ENCODE results near the gene LRRC47. TPM values are rescaled to one million over a fixed set of nuclear protein-coding genes. Genes with fewer than 3 reads are reported as not detected.

The LRRC47 gene
- polyA plus RNA-seq, 1 donor from 2014 or later, result 59.2 TPM

DNA sequence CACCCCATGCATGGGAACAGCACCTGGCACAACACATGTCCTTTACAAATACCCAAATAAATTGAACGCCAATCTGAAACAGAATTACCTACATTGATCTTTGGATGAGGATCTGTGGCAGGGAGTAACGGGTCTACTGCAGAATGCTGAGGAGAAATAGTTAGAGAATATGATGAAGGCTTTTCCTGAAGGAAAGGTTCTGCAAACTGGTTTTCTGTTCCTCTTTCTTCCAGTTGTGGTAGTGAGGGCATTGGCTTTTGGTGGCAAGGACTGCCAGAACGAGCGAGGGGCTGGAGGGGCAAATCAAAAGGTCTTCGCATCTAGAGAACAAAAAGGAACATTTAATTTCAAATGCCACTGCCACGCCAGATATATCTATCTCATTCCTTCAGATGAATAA is 40.9 kb upstream of the LRRC47 start:
- Histone ChIP-seq H4K20me1 (ENCODE audit: insufficient read depth) (no peaks in the 10 kb centered on the region), H2AFZ (ENCODE audit: low read depth, low read length) (no peak overlapping the region), H3K9me2 (ENCODE audit: insufficient read depth, low read length) (no peaks in the 10 kb centered on the region), H3K9ac (ENCODE audit: low read length) (no peak overlapping the region), H3F3A (ENCODE audit: insufficient read depth, low read length, poor library complexity, severe bottlenecking) (no peaks in the 10 kb centered on the region), H3K27me3 (ENCODE audit: insufficient read depth, low read depth, low read length) (no peaks in the 10 kb centered on the region), H3K27ac (ENCODE audit: low read length) (no peak overlapping the region), H3K36me3 (ENCODE audit: insufficient read depth, low read length) (peaks cover 17% of the 10 kb centered on the region), H3K4me2 (ENCODE audit: low read length) (no peak overlapping the region), H3K4me3 (ENCODE audit: low read length) (no peak overlapping the region), H3K9me3 (ENCODE audit: low read length) (no peaks in the 10 kb centered on the region), H3K79me2 (replicated peaks; ENCODE audit: insufficient read depth, low read length) (no peaks in the 10 kb centered on the region)
- TF ChIP-seq SMC3 (conservative IDR thresholded peaks at IDR 0.05; ENCODE audit: poor library complexity) (no peak), POLR2AphosphoS5 (IDR thresholded peaks at IDR 0.05) (no peak), MXI1 (conservative IDR thresholded peaks at IDR 0.05; ENCODE audit: poor library complexity, severe bottlenecking) (no peak), EZH2 (IDR thresholded peaks at IDR 0.05; ENCODE audit: borderline replicate concordance, insufficient read depth, low read length, poor library complexity, severe bottlenecking) (no peak), RAD21 (conservative IDR thresholded peaks at IDR 0.05) (no peak), TAF1 (IDR thresholded peaks at IDR 0.05; ENCODE audit: low read depth) (no peak), EP300 (conservative IDR thresholded peaks at IDR 0.05; ENCODE audit: poor library complexity, severe bottlenecking) (no peak)
- TF ChIP-seq, protein P1, sequence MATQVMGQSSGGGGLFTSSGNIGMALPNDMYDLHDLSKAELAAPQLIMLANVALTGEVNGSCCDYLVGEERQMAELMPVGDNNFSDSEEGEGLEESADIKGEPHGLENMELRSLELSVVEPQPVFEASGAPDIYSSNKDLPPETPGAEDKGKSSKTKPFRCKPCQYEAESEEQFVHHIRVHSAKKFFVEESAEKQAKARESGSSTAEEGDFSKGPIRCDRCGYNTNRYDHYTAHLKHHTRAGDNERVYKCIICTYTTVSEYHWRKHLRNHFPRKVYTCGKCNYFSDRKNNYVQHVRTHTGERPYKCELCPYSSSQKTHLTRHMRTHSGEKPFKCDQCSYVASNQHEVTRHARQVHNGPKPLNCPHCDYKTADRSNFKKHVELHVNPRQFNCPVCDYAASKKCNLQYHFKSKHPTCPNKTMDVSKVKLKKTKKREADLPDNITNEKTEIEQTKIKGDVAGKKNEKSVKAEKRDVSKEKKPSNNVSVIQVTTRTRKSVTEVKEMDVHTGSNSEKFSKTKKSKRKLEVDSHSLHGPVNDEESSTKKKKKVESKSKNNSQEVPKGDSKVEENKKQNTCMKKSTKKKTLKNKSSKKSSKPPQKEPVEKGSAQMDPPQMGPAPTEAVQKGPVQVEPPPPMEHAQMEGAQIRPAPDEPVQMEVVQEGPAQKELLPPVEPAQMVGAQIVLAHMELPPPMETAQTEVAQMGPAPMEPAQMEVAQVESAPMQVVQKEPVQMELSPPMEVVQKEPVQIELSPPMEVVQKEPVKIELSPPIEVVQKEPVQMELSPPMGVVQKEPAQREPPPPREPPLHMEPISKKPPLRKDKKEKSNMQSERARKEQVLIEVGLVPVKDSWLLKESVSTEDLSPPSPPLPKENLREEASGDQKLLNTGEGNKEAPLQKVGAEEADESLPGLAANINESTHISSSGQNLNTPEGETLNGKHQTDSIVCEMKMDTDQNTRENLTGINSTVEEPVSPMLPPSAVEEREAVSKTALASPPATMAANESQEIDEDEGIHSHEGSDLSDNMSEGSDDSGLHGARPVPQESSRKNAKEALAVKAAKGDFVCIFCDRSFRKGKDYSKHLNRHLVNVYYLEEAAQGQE (IDR thresholded peaks at IDR 0.05; ENCODE audit: borderline replicate concordance), result no peak
- TF ChIP-seq, protein P2, sequence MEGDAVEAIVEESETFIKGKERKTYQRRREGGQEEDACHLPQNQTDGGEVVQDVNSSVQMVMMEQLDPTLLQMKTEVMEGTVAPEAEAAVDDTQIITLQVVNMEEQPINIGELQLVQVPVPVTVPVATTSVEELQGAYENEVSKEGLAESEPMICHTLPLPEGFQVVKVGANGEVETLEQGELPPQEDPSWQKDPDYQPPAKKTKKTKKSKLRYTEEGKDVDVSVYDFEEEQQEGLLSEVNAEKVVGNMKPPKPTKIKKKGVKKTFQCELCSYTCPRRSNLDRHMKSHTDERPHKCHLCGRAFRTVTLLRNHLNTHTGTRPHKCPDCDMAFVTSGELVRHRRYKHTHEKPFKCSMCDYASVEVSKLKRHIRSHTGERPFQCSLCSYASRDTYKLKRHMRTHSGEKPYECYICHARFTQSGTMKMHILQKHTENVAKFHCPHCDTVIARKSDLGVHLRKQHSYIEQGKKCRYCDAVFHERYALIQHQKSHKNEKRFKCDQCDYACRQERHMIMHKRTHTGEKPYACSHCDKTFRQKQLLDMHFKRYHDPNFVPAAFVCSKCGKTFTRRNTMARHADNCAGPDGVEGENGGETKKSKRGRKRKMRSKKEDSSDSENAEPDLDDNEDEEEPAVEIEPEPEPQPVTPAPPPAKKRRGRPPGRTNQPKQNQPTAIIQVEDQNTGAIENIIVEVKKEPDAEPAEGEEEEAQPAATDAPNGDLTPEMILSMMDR (IDR thresholded peaks at IDR 0.05; ENCODE audit: poor library complexity, severe bottlenecking), result no peak

DNA sequence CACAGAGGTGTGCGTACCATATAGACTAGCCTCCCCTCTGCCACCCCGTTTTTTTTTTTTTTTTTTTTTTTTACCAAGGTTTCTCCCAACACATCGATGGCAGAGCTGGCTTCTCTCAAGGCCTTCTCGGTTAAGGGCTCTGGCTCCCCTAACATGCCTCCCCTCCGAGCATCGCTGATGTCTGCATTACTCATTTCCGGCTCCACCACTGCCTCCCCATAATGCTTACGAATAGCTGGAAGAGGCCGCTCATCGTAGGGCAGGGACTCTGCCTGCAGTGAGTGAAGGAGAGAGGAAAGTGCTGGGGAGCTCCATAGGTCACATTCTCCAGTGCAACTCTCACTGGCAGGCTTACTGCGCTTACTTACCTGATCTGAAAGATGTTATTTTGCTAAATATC is 40.1 kb upstream of the LRRC47 start:
- Histone ChIP-seq H3K9me2 (ENCODE audit: insufficient read depth, low read length) (no peaks in the 10 kb centered on the region), H4K20me1 (ENCODE audit: insufficient read depth) (no peaks in the 10 kb centered on the region), H3K9ac (ENCODE audit: low read length) (no peak overlapping the region), H3F3A (ENCODE audit: insufficient read depth, low read length, poor library complexity, severe bottlenecking) (no peaks in the 10 kb centered on the region), H3K36me3 (ENCODE audit: insufficient read depth, low read length) (peaks cover 17% of the 10 kb centered on the region), H2AFZ (ENCODE audit: low read depth, low read length) (no peak overlapping the region), H3K4me2 (ENCODE audit: low read length) (no peak overlapping the region), H3K4me3 (ENCODE audit: low read length) (no peak overlapping the region), H3K9me3 (ENCODE audit: low read length) (no peaks in the 10 kb centered on the region), H3K79me2 (replicated peaks; ENCODE audit: insufficient read depth, low read length) (no peaks in the 10 kb centered on the region), H3K27ac (ENCODE audit: low read length) (no peak overlapping the region), H3K27me3 (ENCODE audit: insufficient read depth, low read depth, low read length) (no peaks in the 10 kb centered on the region)
- no peak for TF ChIP-seq TAF1 (IDR thresholded peaks at IDR 0.05; ENCODE audit: low read depth)
- TF ChIP-seq, protein P2 (IDR thresholded peaks at IDR 0.05; ENCODE audit: poor library complexity, severe bottlenecking), result no peak
- no peak for TF ChIP-seq MXI1 (conservative IDR thresholded peaks at IDR 0.05; ENCODE audit: poor library complexity, severe bottlenecking)
- no peak for TF ChIP-seq RAD21 (conservative IDR thresholded peaks at IDR 0.05)
- TF ChIP-seq SMC3 (conservative IDR thresholded peaks at IDR 0.05; ENCODE audit: poor library complexity), result no peak
- no peak for TF ChIP-seq EP300 (conservative IDR thresholded peaks at IDR 0.05; ENCODE audit: poor library complexity, severe bottlenecking)
- TF ChIP-seq POLR2AphosphoS5 (IDR thresholded peaks at IDR 0.05), result no peak
- TF ChIP-seq, protein P1 (IDR thresholded peaks at IDR 0.05; ENCODE audit: borderline replicate concordance), result no peak
- no peak for TF ChIP-seq EZH2 (IDR thresholded peaks at IDR 0.05; ENCODE audit: borderline replicate concordance, insufficient read depth, low read length, poor library complexity, severe bottlenecking)

Data from neural cell (in vitro differentiated cells).